HG03097 (cell line): ENCODE measurements around the gene SNX8.

ENCODE experiments used
- ATAC-seq: cut with Tn5 transposase; IDR thresholded peaks from one replicate; pipeline ENCODE4 v1.9.1; 2021; ENCODE audit not compliant: unreplicated experiment, low FRiP score

SNX8 gene

GRCh38 chr7:2247141-2247995 is 66.9 kb downstream of the SNX8 start:
- no peak for ATAC-seq

- no peak for ATAC-seq
These were observed 68.2 kb downstream of the SNX8 start for GRCh38 chr7:2245883-2246675.

GRCh38 chr7:2244404-2244995 is 69.7 kb downstream of the SNX8 start:
- no peak for ATAC-seq

- ATAC-seq: no peak
These were observed 70.8 kb downstream of the SNX8 start for GRCh38 chr7:2243458-2243857.

GRCh38 chr7:2242541-2243429 is 71.5 kb downstream of the SNX8 start:
- ATAC-seq: peak; percentile 18

GRCh38 chr7:2241580-2242540 is 72.4 kb downstream of the SNX8 start, which contains the start of the genes MRM2 and NUDT1:
TSS of gene MRM2 (minus strand) at chr7:2242205. CDS start at chr7:2242169, 36 bp downstream.
TSS of gene NUDT1 (plus strand) at chr7:2242226. CDS start at chr7:2244575, 2,349 bp downstream.
- peak; percentile 58 for ATAC-seq

- no peak for ATAC-seq
These were observed 75.0 kb downstream of the SNX8 start for GRCh38 chr7:2239242-2239641.

- ATAC-seq: peak; percentile 45
These were observed 77.1 kb downstream of the SNX8 start for GRCh38 chr7:2237109-2237602.

GRCh38 chr7:2233926-2234325 is 80.3 kb downstream of the SNX8 start:
- ATAC-seq: no peak

GRCh38 chr7:2232766-2233520 is 81.3 kb downstream of the SNX8 start, which contains the start of gene MAD1L1:
TSS of gene MAD1L1 (minus strand) at chr7:2232945. CDS start at chr7:2230133, 2,812 bp downstream.
- peak; percentile 56 for ATAC-seq

GRCh38 chr7:2231992-2232765 is 82.1 kb downstream of the SNX8 start:
- ATAC-seq: peak; percentile 32

- no peak for ATAC-seq
These were observed 83.4 kb downstream of the SNX8 start for GRCh38 chr7:2230882-2231281.

GRCh38 chr7:2230226-2230625 is 84.0 kb downstream of the SNX8 start:
- no peak for ATAC-seq

- no peak for ATAC-seq
These were observed 84.8 kb downstream of the SNX8 start for GRCh38 chr7:2229467-2229866.

- no peak for ATAC-seq
These were observed 85.3 kb downstream of the SNX8 start for GRCh38 chr7:2228921-2229320.

- ATAC-seq: no peak
These were observed 86.5 kb downstream of the SNX8 start for GRCh38 chr7:2227699-2228098.

- no peak for ATAC-seq
These were observed 88.4 kb downstream of the SNX8 start for GRCh38 chr7:2225830-2226229.
